ENCODE measurements around the gene WLS. TPM values are rescaled to one million over a fixed set of nuclear protein-coding genes. Genes with fewer than 3 reads are reported as not detected.

WLS gene
- total and polyA plus RNA-seq, 2 experiments from 2014 or later, result 0.87 to 1.2 TPM

- H3K4me1 Mint-ChIP-seq, result peaks cover 7% of the 10 kb centered on the region; the same call in 2 of the 3 replicates
- H3K9me3 Mint-ChIP-seq, result no peaks in the 10 kb centered on the region
- no peak overlapping the region for H3K4me3 ChIP-seq
- no peaks in the 10 kb centered on the region for H4K20me1 ChIP-seq (replicated peaks; ENCODE audit: insufficient read depth)
- no peaks in the 10 kb centered on the region for H3K27me3 Mint-ChIP-seq (ENCODE audit: insufficient read depth, low read depth, poor library complexity)
- H3K27me3 ChIP-seq (ENCODE audit: insufficient read depth), result no peaks in the 10 kb centered on the region
- no peaks in the 10 kb centered on the region for H3F3A ChIP-seq (replicated peaks; ENCODE audit: low read depth)
- no peaks in the 10 kb centered on the region for H3K36me3 Mint-ChIP-seq (ENCODE audit: low read depth)
- H3K4me2 ChIP-seq, result no peak overlapping the region
- no peak overlapping the region for H3K4me3 Mint-ChIP-seq
- H3K27ac ChIP-seq (ENCODE audit: low read depth), result no peak overlapping the region
- no peak for ATAC-seq
- H3K9me2 ChIP-seq (ENCODE audit: insufficient read depth), result peaks cover 6% of the 10 kb centered on the region; the same call in 1 of the 2 replicates
- TF ChIP-seq, protein P1, sequence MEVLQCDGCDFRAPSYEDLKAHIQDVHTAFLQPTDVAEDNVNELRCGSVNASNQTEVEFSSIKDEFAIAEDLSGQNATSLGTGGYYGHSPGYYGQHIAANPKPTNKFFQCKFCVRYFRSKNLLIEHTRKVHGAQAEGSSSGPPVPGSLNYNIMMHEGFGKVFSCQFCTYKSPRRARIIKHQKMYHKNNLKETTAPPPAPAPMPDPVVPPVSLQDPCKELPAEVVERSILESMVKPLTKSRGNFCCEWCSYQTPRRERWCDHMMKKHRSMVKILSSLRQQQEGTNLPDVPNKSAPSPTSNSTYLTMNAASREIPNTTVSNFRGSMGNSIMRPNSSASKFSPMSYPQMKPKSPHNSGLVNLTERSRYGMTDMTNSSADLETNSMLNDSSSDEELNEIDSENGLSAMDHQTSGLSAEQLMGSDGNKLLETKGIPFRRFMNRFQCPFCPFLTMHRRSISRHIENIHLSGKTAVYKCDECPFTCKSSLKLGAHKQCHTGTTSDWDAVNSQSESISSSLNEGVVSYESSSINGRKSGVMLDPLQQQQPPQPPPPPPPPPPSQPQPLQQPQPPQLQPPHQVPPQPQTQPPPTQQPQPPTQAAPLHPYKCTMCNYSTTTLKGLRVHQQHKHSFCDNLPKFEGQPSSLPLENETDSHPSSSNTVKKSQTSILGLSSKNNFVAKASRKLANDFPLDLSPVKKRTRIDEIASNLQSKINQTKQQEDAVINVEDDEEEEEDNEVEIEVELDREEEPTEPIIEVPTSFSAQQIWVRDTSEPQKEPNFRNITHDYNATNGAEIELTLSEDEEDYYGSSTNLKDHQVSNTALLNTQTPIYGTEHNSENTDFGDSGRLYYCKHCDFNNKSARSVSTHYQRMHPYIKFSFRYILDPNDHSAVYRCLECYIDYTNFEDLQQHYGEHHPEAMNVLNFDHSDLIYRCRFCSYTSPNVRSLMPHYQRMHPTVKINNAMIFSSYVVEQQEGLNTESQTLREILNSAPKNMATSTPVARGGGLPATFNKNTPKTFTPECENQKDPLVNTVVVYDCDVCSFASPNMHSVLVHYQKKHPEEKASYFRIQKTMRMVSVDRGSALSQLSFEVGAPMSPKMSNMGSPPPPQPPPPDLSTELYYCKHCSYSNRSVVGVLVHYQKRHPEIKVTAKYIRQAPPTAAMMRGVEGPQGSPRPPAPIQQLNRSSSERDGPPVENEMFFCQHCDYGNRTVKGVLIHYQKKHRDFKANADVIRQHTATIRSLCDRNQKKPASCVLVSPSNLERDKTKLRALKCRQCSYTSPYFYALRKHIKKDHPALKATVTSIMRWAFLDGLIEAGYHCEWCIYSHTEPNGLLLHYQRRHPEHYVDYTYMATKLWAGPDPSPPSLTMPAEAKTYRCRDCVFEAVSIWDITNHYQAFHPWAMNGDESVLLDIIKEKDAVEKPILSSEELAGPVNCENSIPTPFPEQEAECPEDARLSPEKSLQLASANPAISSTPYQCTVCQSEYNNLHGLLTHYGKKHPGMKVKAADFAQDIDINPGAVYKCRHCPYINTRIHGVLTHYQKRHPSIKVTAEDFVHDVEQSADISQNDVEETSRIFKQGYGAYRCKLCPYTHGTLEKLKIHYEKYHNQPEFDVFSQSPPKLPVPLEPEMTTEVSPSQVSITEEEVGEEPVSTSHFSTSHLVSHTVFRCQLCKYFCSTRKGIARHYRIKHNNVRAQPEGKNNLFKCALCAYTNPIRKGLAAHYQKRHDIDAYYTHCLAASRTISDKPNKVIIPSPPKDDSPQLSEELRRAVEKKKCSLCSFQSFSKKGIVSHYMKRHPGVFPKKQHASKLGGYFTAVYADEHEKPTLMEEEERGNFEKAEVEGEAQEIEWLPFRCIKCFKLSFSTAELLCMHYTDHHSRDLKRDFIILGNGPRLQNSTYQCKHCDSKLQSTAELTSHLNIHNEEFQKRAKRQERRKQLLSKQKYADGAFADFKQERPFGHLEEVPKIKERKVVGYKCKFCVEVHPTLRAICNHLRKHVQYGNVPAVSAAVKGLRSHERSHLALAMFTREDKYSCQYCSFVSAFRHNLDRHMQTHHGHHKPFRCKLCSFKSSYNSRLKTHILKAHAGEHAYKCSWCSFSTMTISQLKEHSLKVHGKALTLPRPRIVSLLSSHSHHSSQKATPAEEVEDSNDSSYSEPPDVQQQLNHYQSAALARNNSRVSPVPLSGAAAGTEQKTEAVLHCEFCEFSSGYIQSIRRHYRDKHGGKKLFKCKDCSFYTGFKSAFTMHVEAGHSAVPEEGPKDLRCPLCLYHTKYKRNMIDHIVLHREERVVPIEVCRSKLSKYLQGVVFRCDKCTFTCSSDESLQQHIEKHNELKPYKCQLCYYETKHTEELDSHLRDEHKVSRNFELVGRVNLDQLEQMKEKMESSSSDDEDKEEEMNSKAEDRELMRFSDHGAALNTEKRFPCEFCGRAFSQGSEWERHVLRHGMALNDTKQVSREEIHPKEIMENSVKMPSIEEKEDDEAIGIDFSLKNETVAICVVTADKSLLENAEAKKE (CRISPR knock-in tag; IDR thresholded peaks at IDR 0.05), result no peak
- TF ChIP-seq POLR2AphosphoS5 (IDR thresholded peaks at IDR 0.05; ENCODE audit: low read depth) (no peak), CREB1 (CRISPR knock-in tag; IDR thresholded peaks at IDR 0.05; ENCODE audit: low read depth) (no peak), ZNF114 (CRISPR knock-in tag; IDR thresholded peaks at IDR 0.05) (no peak), EZH2phosphoT487 (IDR thresholded peaks at IDR 0.05; ENCODE audit: unreplicated experiment) (no peak), JUNB (IDR thresholded peaks at IDR 0.05; ENCODE audit: unreplicated experiment) (no peak), CTCF (conservative IDR thresholded peaks at IDR 0.05; ENCODE audit: low read depth in 2 of 2) (no peak), NANOG (IDR thresholded peaks at IDR 0.05; ENCODE audit: borderline replicate concordance) (no peak), ZNF331 (CRISPR knock-in tag; IDR thresholded peaks at IDR 0.05; ENCODE audit: low read depth) (no peak), EZH2 (IDR thresholded peaks at IDR 0.05; ENCODE audit: low read depth, unreplicated experiment) (no peak), STAT1 (IDR thresholded peaks at IDR 0.05; ENCODE audit: unreplicated experiment) (no peak)
- TF ChIP-seq, protein P2, sequence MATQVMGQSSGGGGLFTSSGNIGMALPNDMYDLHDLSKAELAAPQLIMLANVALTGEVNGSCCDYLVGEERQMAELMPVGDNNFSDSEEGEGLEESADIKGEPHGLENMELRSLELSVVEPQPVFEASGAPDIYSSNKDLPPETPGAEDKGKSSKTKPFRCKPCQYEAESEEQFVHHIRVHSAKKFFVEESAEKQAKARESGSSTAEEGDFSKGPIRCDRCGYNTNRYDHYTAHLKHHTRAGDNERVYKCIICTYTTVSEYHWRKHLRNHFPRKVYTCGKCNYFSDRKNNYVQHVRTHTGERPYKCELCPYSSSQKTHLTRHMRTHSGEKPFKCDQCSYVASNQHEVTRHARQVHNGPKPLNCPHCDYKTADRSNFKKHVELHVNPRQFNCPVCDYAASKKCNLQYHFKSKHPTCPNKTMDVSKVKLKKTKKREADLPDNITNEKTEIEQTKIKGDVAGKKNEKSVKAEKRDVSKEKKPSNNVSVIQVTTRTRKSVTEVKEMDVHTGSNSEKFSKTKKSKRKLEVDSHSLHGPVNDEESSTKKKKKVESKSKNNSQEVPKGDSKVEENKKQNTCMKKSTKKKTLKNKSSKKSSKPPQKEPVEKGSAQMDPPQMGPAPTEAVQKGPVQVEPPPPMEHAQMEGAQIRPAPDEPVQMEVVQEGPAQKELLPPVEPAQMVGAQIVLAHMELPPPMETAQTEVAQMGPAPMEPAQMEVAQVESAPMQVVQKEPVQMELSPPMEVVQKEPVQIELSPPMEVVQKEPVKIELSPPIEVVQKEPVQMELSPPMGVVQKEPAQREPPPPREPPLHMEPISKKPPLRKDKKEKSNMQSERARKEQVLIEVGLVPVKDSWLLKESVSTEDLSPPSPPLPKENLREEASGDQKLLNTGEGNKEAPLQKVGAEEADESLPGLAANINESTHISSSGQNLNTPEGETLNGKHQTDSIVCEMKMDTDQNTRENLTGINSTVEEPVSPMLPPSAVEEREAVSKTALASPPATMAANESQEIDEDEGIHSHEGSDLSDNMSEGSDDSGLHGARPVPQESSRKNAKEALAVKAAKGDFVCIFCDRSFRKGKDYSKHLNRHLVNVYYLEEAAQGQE (IDR thresholded peaks at IDR 0.05; ENCODE audit: unreplicated experiment), result no peak
- TF ChIP-seq, protein P3, sequence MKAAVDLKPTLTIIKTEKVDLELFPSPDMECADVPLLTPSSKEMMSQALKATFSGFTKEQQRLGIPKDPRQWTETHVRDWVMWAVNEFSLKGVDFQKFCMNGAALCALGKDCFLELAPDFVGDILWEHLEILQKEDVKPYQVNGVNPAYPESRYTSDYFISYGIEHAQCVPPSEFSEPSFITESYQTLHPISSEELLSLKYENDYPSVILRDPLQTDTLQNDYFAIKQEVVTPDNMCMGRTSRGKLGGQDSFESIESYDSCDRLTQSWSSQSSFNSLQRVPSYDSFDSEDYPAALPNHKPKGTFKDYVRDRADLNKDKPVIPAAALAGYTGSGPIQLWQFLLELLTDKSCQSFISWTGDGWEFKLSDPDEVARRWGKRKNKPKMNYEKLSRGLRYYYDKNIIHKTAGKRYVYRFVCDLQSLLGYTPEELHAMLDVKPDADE (IDR thresholded peaks at IDR 0.05), result no peak
- H3K79me2 ChIP-seq (replicated peaks; ENCODE audit: insufficient read depth), result no peaks in the 10 kb centered on the region
- no peaks in the 10 kb centered on the region for H3K36me3 ChIP-seq (ENCODE audit: insufficient read depth)
- H3K4me1 ChIP-seq (ENCODE audit: insufficient read depth), result no peaks in the 10 kb centered on the region
- DNase-seq (ENCODE audit: low spot score), result no peak
- no peak overlapping the region for H2AFZ ChIP-seq
- H3K27ac Mint-ChIP-seq, result no peak overlapping the region
These were observed 74.9 kb downstream of the WLS start for GRCh38 chr1:68157416-68157815.
